Measurements from ENCODE around the gene FBXO40. TPM values are rescaled to one million over a fixed set of nuclear protein-coding genes. Genes with fewer than 3 reads are reported as not detected.

Gene FBXO40
- total RNA-seq, 2 donors from 2014 or later: 81.6 to 187 TPM

DNA sequence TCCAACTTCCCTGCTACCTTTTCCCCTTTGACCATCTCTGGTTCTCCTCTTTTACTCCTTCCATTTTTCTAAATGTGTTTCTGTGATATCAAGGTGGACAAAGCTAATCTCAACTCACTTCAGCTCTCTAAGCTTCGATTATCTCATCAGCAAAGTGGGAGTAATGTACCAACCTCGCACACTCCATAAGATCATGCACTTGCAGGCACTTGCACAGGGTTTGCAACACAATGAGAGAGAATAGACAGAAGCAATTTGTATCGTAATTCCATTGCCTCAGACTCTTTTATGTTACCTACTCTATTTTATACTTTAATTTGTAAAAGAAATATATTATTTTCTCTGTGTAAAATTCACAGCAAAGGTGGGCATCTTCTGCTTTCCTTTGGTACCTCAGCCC is 40.4 kb upstream of the FBXO40 start:
- no peak for DNase-seq (ENCODE audit: low spot score)
- H3K27ac ChIP-seq: no peak overlapping the region
- no peak for TF ChIP-seq CTCF (IDR thresholded peaks at IDR 0.05)
- H3K4me3 ChIP-seq: no peak overlapping the region
- no peaks in the 10 kb centered on the region for H3K4me1 ChIP-seq
- no peaks in the 10 kb centered on the region for H3K27me3 ChIP-seq
- no peaks in the 10 kb centered on the region for H3K36me3 ChIP-seq
- no peaks in the 10 kb centered on the region for H3K9me3 ChIP-seq

- no peak for DNase-seq (ENCODE audit: low spot score)
- Histone ChIP-seq H3K4me3 (no peak overlapping the region), H3K27ac (no peak overlapping the region), H3K27me3 (no peaks in the 10 kb centered on the region), H3K4me1 (no peaks in the 10 kb centered on the region), H3K9me3 (no peaks in the 10 kb centered on the region), H3K36me3 (no peaks in the 10 kb centered on the region)
- no peak for TF ChIP-seq CTCF (IDR thresholded peaks at IDR 0.05)
These were observed 35.7 kb upstream of the FBXO40 start for GRCh38 chr3:121557426-121557934.

- Histone ChIP-seq H3K4me3 (no peak overlapping the region), H3K27me3 (no peaks in the 10 kb centered on the region), H3K4me1 (no peaks in the 10 kb centered on the region), H3K36me3 (no peaks in the 10 kb centered on the region), H3K27ac (no peak overlapping the region), H3K9me3 (no peaks in the 10 kb centered on the region)
- TF ChIP-seq CTCF (IDR thresholded peaks at IDR 0.05): no peak
- no peak for DNase-seq (ENCODE audit: low spot score)
These were observed 31.0 kb upstream of the FBXO40 start for GRCh38 chr3:121562148-121562547.

GRCh38 chr3:121566773-121567172 is 26.4 kb upstream of the FBXO40 start:
- Histone ChIP-seq H3K9me3 (no peaks in the 10 kb centered on the region), H3K27me3 (no peaks in the 10 kb centered on the region), H3K36me3 (no peaks in the 10 kb centered on the region), H3K27ac (no peak overlapping the region), H3K4me3 (no peak overlapping the region), H3K4me1 (no peaks in the 10 kb centered on the region)
- TF ChIP-seq CTCF (IDR thresholded peaks at IDR 0.05): no peak
- DNase-seq (ENCODE audit: low spot score): no peak

GRCh38 chr3:121567649-121568048 is 25.5 kb upstream of the FBXO40 start, which contains the start of gene ARGFX:
TSS of gene ARGFX (plus strand) at chr3:121567949. CDS start at chr3:121570714, 2,765 bp downstream.
- no peak for TF ChIP-seq CTCF (IDR thresholded peaks at IDR 0.05)
- no peak within 1 kb of the TSS for H3K27ac ChIP-seq
- H3K9me3 ChIP-seq: no peaks in the 10 kb centered on the region
- H3K4me3 ChIP-seq: no peak within 1 kb of the TSS
- H3K27me3 ChIP-seq: no peaks in the 10 kb centered on the region
- H3K4me1 ChIP-seq: no peaks in the 10 kb centered on the region
- no peaks in the 10 kb centered on the region for H3K36me3 ChIP-seq
- DNase-seq (ENCODE audit: low spot score): no peak

DNA sequence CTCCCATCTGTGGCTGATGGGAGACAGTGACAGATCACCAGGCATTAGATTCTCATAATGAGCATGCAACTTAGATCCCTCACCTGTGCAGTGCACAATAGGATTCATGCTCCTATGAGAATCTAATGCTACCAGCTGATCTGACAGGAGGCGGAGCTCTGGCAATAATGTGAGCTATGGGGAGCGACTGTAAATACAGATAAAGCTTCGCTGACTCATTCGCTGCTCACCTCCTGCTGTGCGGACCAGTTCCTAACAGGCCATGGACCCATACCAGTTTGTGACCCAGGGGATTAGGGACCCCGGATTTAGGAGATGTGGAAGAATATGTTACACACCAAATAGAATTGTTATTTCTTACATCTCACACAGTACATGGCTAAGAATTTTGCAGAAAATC is 18.7 kb upstream of the FBXO40 start:
- Histone ChIP-seq H3K4me1 (no peaks in the 10 kb centered on the region), H3K27ac (no peak overlapping the region), H3K36me3 (no peaks in the 10 kb centered on the region), H3K4me3 (no peak overlapping the region), H3K9me3 (no peaks in the 10 kb centered on the region), H3K27me3 (no peaks in the 10 kb centered on the region)
- DNase-seq (ENCODE audit: low spot score): no peak
- TF ChIP-seq CTCF (IDR thresholded peaks at IDR 0.05): no peak
